Measurements from ENCODE around the gene TMEM63A.

Gene TMEM63A

GRCh38 chr1:225866061-225866837 lies 15.9 kb downstream of the TMEM63A start:
- no peak overlapping the region for H3K27ac ChIP-seq
- TF ChIP-seq ZFX (IDR thresholded peaks at IDR 0.05) (no peak), CTCF (conservative IDR thresholded peaks at IDR 0.05) (no peak)

GRCh38 chr1:225865514-225865913 lies 16.7 kb downstream of the TMEM63A start:
- H3K27ac ChIP-seq, result no peak overlapping the region
- TF ChIP-seq CTCF (conservative IDR thresholded peaks at IDR 0.05), result no peak
- TF ChIP-seq ZFX (IDR thresholded peaks at IDR 0.05), result no peak

GRCh38 chr1:225863167-225863566 lies 19.0 kb downstream of the TMEM63A start:
- no peak overlapping the region for H3K27ac ChIP-seq
- TF ChIP-seq CTCF (conservative IDR thresholded peaks at IDR 0.05), result no peak
- no peak for TF ChIP-seq ZFX (IDR thresholded peaks at IDR 0.05)

- TF ChIP-seq ZFX (IDR thresholded peaks at IDR 0.05) (no peak), CTCF (conservative IDR thresholded peaks at IDR 0.05) (no peak)
- H3K27ac ChIP-seq, result no peak overlapping the region
These were observed 19.6 kb downstream of the TMEM63A start for GRCh38 chr1:225862581-225862950.

- TF ChIP-seq CTCF (conservative IDR thresholded peaks at IDR 0.05) (no peak), ZFX (IDR thresholded peaks at IDR 0.05) (no peak)
- H3K27ac ChIP-seq, result no peak overlapping the region
These were observed 20.2 kb downstream of the TMEM63A start for GRCh38 chr1:225861834-225862580.

- H3K27ac ChIP-seq, result no peak overlapping the region
These were observed 21.2 kb downstream of the TMEM63A start for GRCh38 chr1:225860876-225861441.

More at GRCh38 chr1:225860876-225861441, 21.2 kb downstream of the TMEM63A start:
- TF ChIP-seq CTCF (conservative IDR thresholded peaks at IDR 0.05), result no peak
